ENCODE measurements around the gene DPEP3.

GRCh38 chr16:67933805-67934204, 46.5 kb downstream of the DPEP3 start:
- TF ChIP-seq CTCF (IDR thresholded peaks at IDR 0.05; ENCODE audit: low read length) (no peak), EZH2 (optimal IDR thresholded peaks at IDR 0.05; ENCODE audit: low read depth, low read length) (no peak), EZH2phosphoT487 (IDR thresholded peaks at IDR 0.05; ENCODE audit: low read length) (no peak)
